ENCODE measurements around the gene DGKB. TPM values are rescaled to one million over a fixed set of nuclear protein-coding genes. Genes with fewer than 3 reads are reported as not detected.

The DGKB gene
- total RNA-seq, 2 experiments from 2014 or later: not detected

GRCh38 chr7:14751461-14751860 is 151.1 kb downstream of the DGKB start:
- no peak overlapping the region for H3K27ac Mint-ChIP-seq
- POLR2A ChIA-PET: no interaction called here
- no peaks in the 10 kb centered on the region for H3K9me3 Mint-ChIP-seq
- no peaks in the 10 kb centered on the region for H3K4me1 Mint-ChIP-seq
- ATAC-seq (ENCODE audit: low read depth) (no peak), DNase-seq (no peak)
- no peaks in the 10 kb centered on the region for H3K36me3 Mint-ChIP-seq
- no peaks in the 10 kb centered on the region for H3K27me3 Mint-ChIP-seq
- no peak overlapping the region for H3K4me3 Mint-ChIP-seq

GRCh38 chr7:14748461-14748860 is 154.1 kb downstream of the DGKB start:
- Mint-ChIP-seq H3K9me3 (peaks cover 3% of the 10 kb centered on the region), H3K27ac (no peak overlapping the region), H3K27me3 (no peaks in the 10 kb centered on the region), H3K4me1 (no peaks in the 10 kb centered on the region), H3K36me3 (no peaks in the 10 kb centered on the region), H3K4me3 (no peak overlapping the region)
- no peak for ATAC-seq (ENCODE audit: low read depth)
- POLR2A ChIA-PET: no interaction called here
- no peak for DNase-seq

GRCh38 chr7:14747701-14748100 is 154.8 kb downstream of the DGKB start:
- H3K4me3 Mint-ChIP-seq: no peak overlapping the region
- no peaks in the 10 kb centered on the region for H3K36me3 Mint-ChIP-seq
- H3K27me3 Mint-ChIP-seq: no peaks in the 10 kb centered on the region
- DNase-seq: no peak
- POLR2A ChIA-PET: no interaction called here
- no peak overlapping the region for H3K27ac Mint-ChIP-seq
- peaks cover 3% of the 10 kb centered on the region for H3K9me3 Mint-ChIP-seq
- no peak for ATAC-seq (ENCODE audit: low read depth)
- no peaks in the 10 kb centered on the region for H3K4me1 Mint-ChIP-seq

- POLR2A ChIA-PET: no interaction called here
- no peak overlapping the region for H3K27ac Mint-ChIP-seq
- H3K27me3 Mint-ChIP-seq: no peaks in the 10 kb centered on the region
Measured at GRCh38 chr7:14745076-14745475, 157.5 kb downstream of the DGKB start.

GRCh38 chr7:14740606-14741005 is 161.9 kb downstream of the DGKB start:
- DNase-seq (no peak), ATAC-seq (ENCODE audit: low read depth) (no peak)
- no peaks in the 10 kb centered on the region for H3K36me3 Mint-ChIP-seq
- H3K27me3 Mint-ChIP-seq: no peaks in the 10 kb centered on the region
- no peak overlapping the region for H3K27ac Mint-ChIP-seq
- POLR2A ChIA-PET: no interaction called here
- no peaks in the 10 kb centered on the region for H3K4me1 Mint-ChIP-seq
- H3K9me3 Mint-ChIP-seq: peaks cover 6% of the 10 kb centered on the region
- no peak overlapping the region for H3K4me3 Mint-ChIP-seq

More at GRCh38 chr7:14745076-14745475, 157.5 kb downstream of the DGKB start:
- ATAC-seq (ENCODE audit: low read depth): no peak
- Mint-ChIP-seq H3K4me3 (no peak overlapping the region), H3K9me3 (peaks cover 4% of the 10 kb centered on the region), H3K36me3 (no peaks in the 10 kb centered on the region), H3K4me1 (no peaks in the 10 kb centered on the region)
- DNase-seq: no peak

- no peak for ATAC-seq (ENCODE audit: low read depth)
- H3K9me3 Mint-ChIP-seq: peaks cover 6% of the 10 kb centered on the region
Measured at GRCh38 chr7:14739841-14740185, 162.7 kb downstream of the DGKB start.

GRCh38 chr7:14739168-14739840 is 163.2 kb downstream of the DGKB start:
- no peaks in the 10 kb centered on the region for H3K27me3 Mint-ChIP-seq
- ATAC-seq (ENCODE audit: low read depth): no peak
- H3K9me3 Mint-ChIP-seq: peaks cover 6% of the 10 kb centered on the region
- DNase-seq: no peak
- no peak overlapping the region for H3K4me3 Mint-ChIP-seq
- POLR2A ChIA-PET: no interaction called here
- H3K36me3 Mint-ChIP-seq: no peaks in the 10 kb centered on the region
- no peaks in the 10 kb centered on the region for H3K4me1 Mint-ChIP-seq
- no peak overlapping the region for H3K27ac Mint-ChIP-seq

More at GRCh38 chr7:14739841-14740185, 162.7 kb downstream of the DGKB start:
- Mint-ChIP-seq H3K4me1 (no peaks in the 10 kb centered on the region), H3K4me3 (no peak overlapping the region), H3K36me3 (no peaks in the 10 kb centered on the region), H3K27me3 (no peaks in the 10 kb centered on the region), H3K27ac (no peak overlapping the region)
- no peak for DNase-seq
- POLR2A ChIA-PET: no interaction called here

- peaks cover 3% of the 10 kb centered on the region for H3K9me3 Mint-ChIP-seq
- H3K4me3 Mint-ChIP-seq: no peak overlapping the region
- no peak overlapping the region for H3K27ac Mint-ChIP-seq
- H3K27me3 Mint-ChIP-seq: no peaks in the 10 kb centered on the region
- no peak for DNase-seq
- ATAC-seq (ENCODE audit: low read depth): no peak
- H3K4me1 Mint-ChIP-seq: no peaks in the 10 kb centered on the region
- no peaks in the 10 kb centered on the region for H3K36me3 Mint-ChIP-seq
- POLR2A ChIA-PET: no interaction called here
Measured at GRCh38 chr7:14738086-14738485, 164.5 kb downstream of the DGKB start.

GRCh38 chr7:14734839-14735321 is 167.7 kb downstream of the DGKB start:
- POLR2A ChIA-PET: no interaction called here
- H3K27ac Mint-ChIP-seq: no peak overlapping the region

GRCh38 chr7:14720785-14721184 is 181.8 kb downstream of the DGKB start:
- Mint-ChIP-seq H3K4me3 (no peak overlapping the region), H3K4me1 (no peaks in the 10 kb centered on the region), H3K27me3 (no peaks in the 10 kb centered on the region), H3K27ac (no peak overlapping the region), H3K36me3 (no peaks in the 10 kb centered on the region), H3K9me3 (no peaks in the 10 kb centered on the region)
- no peak for DNase-seq
- no peak for ATAC-seq (ENCODE audit: low read depth)
- POLR2A ChIA-PET: no interaction called here

More at GRCh38 chr7:14734839-14735321, 167.7 kb downstream of the DGKB start:
- no peak for DNase-seq
- peaks cover 1% of the 10 kb centered on the region for H3K9me3 Mint-ChIP-seq
- H3K4me1 Mint-ChIP-seq: no peaks in the 10 kb centered on the region
- no peak for ATAC-seq (ENCODE audit: low read depth)
- no peaks in the 10 kb centered on the region for H3K36me3 Mint-ChIP-seq
- H3K4me3 Mint-ChIP-seq: no peak overlapping the region
- H3K27me3 Mint-ChIP-seq: no peaks in the 10 kb centered on the region

- DNase-seq: no peak
- Mint-ChIP-seq H3K4me1 (no peaks in the 10 kb centered on the region), H3K9me3 (no peaks in the 10 kb centered on the region), H3K4me3 (no peak overlapping the region), H3K27me3 (no peaks in the 10 kb centered on the region), H3K27ac (no peak overlapping the region), H3K36me3 (no peaks in the 10 kb centered on the region)
- ATAC-seq (ENCODE audit: low read depth): no peak
- POLR2A ChIA-PET: no interaction called here
Measured at GRCh38 chr7:14717816-14718215, 184.7 kb downstream of the DGKB start.

- H3K27ac Mint-ChIP-seq: no peak overlapping the region
- H3K9me3 Mint-ChIP-seq: no peaks in the 10 kb centered on the region
- ATAC-seq (ENCODE audit: low read depth) (no peak), DNase-seq (no peak)
- H3K27me3 Mint-ChIP-seq: no peaks in the 10 kb centered on the region
- no peak overlapping the region for H3K4me3 Mint-ChIP-seq
- H3K36me3 Mint-ChIP-seq: no peaks in the 10 kb centered on the region
- no peaks in the 10 kb centered on the region for H3K4me1 Mint-ChIP-seq
- POLR2A ChIA-PET: no interaction called here
Measured at GRCh38 chr7:14717169-14717568, 185.4 kb downstream of the DGKB start.

GRCh38 chr7:14714161-14714728 is 188.3 kb downstream of the DGKB start:
- POLR2A ChIA-PET: no interaction called here
- DNase-seq (no peak), ATAC-seq (ENCODE audit: low read depth) (no peak)
- Mint-ChIP-seq H3K4me1 (no peaks in the 10 kb centered on the region), H3K9me3 (no peaks in the 10 kb centered on the region), H3K27me3 (no peaks in the 10 kb centered on the region), H3K36me3 (no peaks in the 10 kb centered on the region), H3K4me3 (no peak overlapping the region), H3K27ac (no peak overlapping the region)

- H3K9me3 Mint-ChIP-seq: no peaks in the 10 kb centered on the region
- POLR2A ChIA-PET: no interaction called here
- no peak overlapping the region for H3K4me3 Mint-ChIP-seq
- H3K4me1 Mint-ChIP-seq: no peaks in the 10 kb centered on the region
- no peak for DNase-seq
- H3K27ac Mint-ChIP-seq: no peak overlapping the region
- no peaks in the 10 kb centered on the region for H3K36me3 Mint-ChIP-seq
- no peak for ATAC-seq (ENCODE audit: low read depth)
- H3K27me3 Mint-ChIP-seq: no peaks in the 10 kb centered on the region
Measured at GRCh38 chr7:14698239-14698638, 204.3 kb downstream of the DGKB start.

All from activated naive CD8-positive, alpha-beta T cell treated with anti-CD3 and anti-CD28 coated beads, Interleukin-2, amount 10 ng/mL, durations not matched to agents 7 days and 5 days (primary cell).